ENCODE data around the gene OXA1L.

GRCh38 chr14:22800346-22800745 is 33.9 kb downstream of the OXA1L start:
- TF ChIP-seq EZH2phosphoT487 (IDR thresholded peaks at IDR 0.05; ENCODE audit: unreplicated experiment) (no peak), EZH2 (IDR thresholded peaks at IDR 0.05; ENCODE audit: low read depth, unreplicated experiment) (no peak), POLR2AphosphoS5 (IDR thresholded peaks at IDR 0.05; ENCODE audit: low read depth) (no peak), CTCF (conservative IDR thresholded peaks at IDR 0.05; ENCODE audit: low read depth in 2 of 2) (no peak), ETS1 (IDR thresholded peaks at IDR 0.05) (no peak), CREB1 (CRISPR knock-in tag; IDR thresholded peaks at IDR 0.05; ENCODE audit: low read depth) (no peak), STAT1 (IDR thresholded peaks at IDR 0.05; ENCODE audit: unreplicated experiment) (no peak), JUNB (IDR thresholded peaks at IDR 0.05; ENCODE audit: unreplicated experiment) (no peak)
